Smooth muscle cell (in vitro differentiated cells): Measurements from ENCODE around the gene PLCL1. TPM values are rescaled to one million over a fixed set of nuclear protein-coding genes. Genes with fewer than 3 reads are reported as not detected.

Experiments
- DNase-seq: peaks from one replicate; lab custom pipeline; 2025; ENCODE audit not compliant: unreplicated experiment; lab: John Stamatoyannopoulos, UW
- H2AFZ ChIP-seq: fragments of 200-600 bp; sonication (generic); 2 replicates; pipeline ENCODE4 v1.6.0; 2016; ENCODE audit warnings: antibody characterized with exemption, low read depth, mild to moderate bottlenecking
- H3F3A ChIP-seq: fragments of 200-600 bp; sonication (generic); 2 replicates; pipeline ENCODE4 v1.6.0; 2017; ENCODE audit warnings: antibody characterized with exemption, low read depth
- H3K27ac ChIP-seq: fragments of 200-600 bp; sonication (generic); 2 replicates; pipeline ENCODE4 v1.5.1; 2016; ENCODE audit warnings: low read depth, mild to moderate bottlenecking
- H3K27me3 ChIP-seq: fragments of 200-600 bp; sonication (generic); 2 replicates; pipeline ENCODE4 v1.6.1; 2016; ENCODE audit warnings: low read depth, mild to moderate bottlenecking
- H3K36me3 ChIP-seq: fragments of 200-600 bp; sonication (generic); 2 replicates; pipeline ENCODE4 v1.5.1; 2016; ENCODE audit warnings: low read depth
- H3K4me1 ChIP-seq: fragments of 200-600 bp; sonication (generic); 2 replicates; pipeline ENCODE4 v1.5.1; 2016; ENCODE audit warnings: low read depth
- H3K4me2 ChIP-seq: fragments of 200-600 bp; sonication (generic); 2 replicates; pipeline ENCODE4 v1.6.0; 2016; ENCODE audit warnings: mild to moderate bottlenecking
- H3K4me3 ChIP-seq: fragments of 200-600 bp; sonication (generic); 2 replicates; pipeline ENCODE4 v1.5.1; 2016; ENCODE audit warnings: mild to moderate bottlenecking
- H3K79me2 ChIP-seq: fragments of 200-600 bp; sonication (generic); 2 replicates; pipeline ENCODE4 v1.6.0; 2016; ENCODE audit warnings: low read depth, mild to moderate bottlenecking
- H3K9ac ChIP-seq: fragments of 200-600 bp; sonication (generic); 2 replicates; pipeline ENCODE4 v1.6.0; 2016; ENCODE audit warnings: low read depth
- H3K9me3 ChIP-seq: fragments of 200-600 bp; sonication (generic); replicated peaks from 2 replicates; pipeline ENCODE4 v1.5.1; 2016; ENCODE audit warnings: low read depth
- H4K20me1 ChIP-seq: fragments of 200-600 bp; sonication (generic); 2 replicates; pipeline ENCODE4 v1.6.0; 2016; ENCODE audit warnings: low read depth
- CTCF ChIP-seq: fragments of 200-600 bp; sonication (generic); IDR thresholded peaks from 2 replicates; pipeline ENCODE4 v1.5.1; 2017; ENCODE audit warnings: borderline replicate concordance, mild to moderate bottlenecking, antibody characterized with exemption; ENCODE audit not compliant: insufficient read depth, poor library complexity, severe bottlenecking
- WGBS: methylation state at CpG from one replicate; pipeline ENCODE4 v1.1.7; 2016; ENCODE audit warnings: low lambda C conversion rate; 5-methylcytosine and 5-hydroxymethylcytosine counted together
- polyA plus RNA-seq: library from polyadenylated mRNA; unstranded; fragments of >200 nt; fragmentation: Nextera tagmentation; extraction: Ambion mirVana; gene quantifications from 2 replicates; pipeline ENCODE4 v1.2.1, GENCODE V29; 2016
- total RNA-seq: library from RNA; depleted of rRNA; stranded (reverse); fragments of >200 nt; gene quantifications from 2 replicates; pipeline ENCODE4 v1.2.3, GENCODE V29; 2014

The PLCL1 gene
- total and polyA plus RNA-seq, 2 experiments from 2014 or later = 0.87 to 1.3 TPM

GRCh38 chr2:197883354-197884032 lies 79.1 kb downstream of the PLCL1 start:
- H4K20me1 ChIP-seq = no peaks in the 10 kb centered on the region
- no peak overlapping the region for H3K27ac ChIP-seq
- 93% methylated on average over 3 of the region's 3 CpGs for WGBS
- no peaks in the 10 kb centered on the region for H3K36me3 ChIP-seq
- H3K4me1 ChIP-seq = peaks cover under 1% of the 10 kb centered on the region
- no peaks in the 10 kb centered on the region for H3K9me3 ChIP-seq
- no peak overlapping the region for H3K4me2 ChIP-seq
- peaks cover 5% of the 10 kb centered on the region for H3F3A ChIP-seq
- H3K79me2 ChIP-seq = no peaks in the 10 kb centered on the region
- no peak overlapping the region for H3K4me3 ChIP-seq
- DNase-seq = no peak
- H2AFZ ChIP-seq = no peak overlapping the region
- no peak for TF ChIP-seq CTCF
- no peak overlapping the region for H3K9ac ChIP-seq
- no peaks in the 10 kb centered on the region for H3K27me3 ChIP-seq

DNA sequence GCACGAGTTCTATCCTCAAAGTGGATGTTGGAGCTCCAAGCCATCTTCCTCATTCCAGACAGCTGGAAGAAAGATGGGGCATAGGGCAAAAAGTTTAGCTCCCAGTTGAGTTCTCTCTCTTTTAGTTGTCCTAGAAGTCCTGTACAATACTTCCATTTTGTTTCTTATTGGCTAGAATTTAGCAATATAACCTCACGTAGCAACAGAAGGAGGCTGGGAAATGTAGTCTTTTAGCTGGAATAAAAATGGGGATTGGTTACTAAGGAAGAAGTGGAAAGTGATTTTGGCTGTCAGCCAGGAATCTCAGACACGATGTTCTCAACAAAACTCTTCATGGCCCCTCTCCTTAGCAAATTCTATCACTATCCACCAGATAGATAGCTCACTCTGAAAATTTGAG lies 79.9 kb downstream of the PLCL1 start:
- Histone ChIP-seq H3K79me2 (no peaks in the 10 kb centered on the region), H3K4me3 (no peak overlapping the region), H3K9ac (no peak overlapping the region), H2AFZ (no peak overlapping the region), H3K4me2 (no peak overlapping the region), H3K4me1 (peaks cover 8% of the 10 kb centered on the region), H3K9me3 (no peaks in the 10 kb centered on the region), H4K20me1 (no peaks in the 10 kb centered on the region), H3K27me3 (no peaks in the 10 kb centered on the region), H3F3A (no peaks in the 10 kb centered on the region), H3K36me3 (no peaks in the 10 kb centered on the region), H3K27ac (no peak overlapping the region)
- no peak for DNase-seq
- WGBS = 90% methylated on average over 3 of the region's 3 CpGs
- TF ChIP-seq CTCF = no peak

DNA sequence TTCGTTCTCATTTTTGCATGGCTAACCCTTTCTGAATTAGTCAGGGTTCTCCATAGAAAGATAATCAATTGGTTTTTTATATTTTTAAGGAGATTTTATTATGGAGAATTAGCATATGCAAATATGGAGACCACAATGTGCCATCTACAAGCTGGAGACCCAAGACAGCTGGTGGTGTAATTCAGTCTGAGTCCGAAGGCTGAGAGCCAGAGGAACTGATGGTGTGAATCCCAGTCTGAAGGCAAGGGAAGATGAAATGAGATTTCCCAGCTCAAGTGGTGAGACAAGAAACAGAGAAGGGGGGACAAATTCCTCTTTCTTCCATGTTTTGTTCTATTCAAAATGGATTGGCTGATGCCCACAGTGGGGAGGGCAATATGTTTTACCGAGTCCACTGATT lies 80.7 kb downstream of the PLCL1 start:
- H2AFZ ChIP-seq = no peak overlapping the region
- TF ChIP-seq CTCF = no peak
- H3K9ac ChIP-seq = no peak overlapping the region
- H4K20me1 ChIP-seq = no peaks in the 10 kb centered on the region
- H3K79me2 ChIP-seq = no peaks in the 10 kb centered on the region
- no peaks in the 10 kb centered on the region for H3K9me3 ChIP-seq
- no peaks in the 10 kb centered on the region for H3F3A ChIP-seq
- H3K4me1 ChIP-seq = peaks cover 11% of the 10 kb centered on the region
- H3K27me3 ChIP-seq = no peaks in the 10 kb centered on the region
- DNase-seq = no peak
- H3K27ac ChIP-seq = no peak overlapping the region
- WGBS = 92% methylated on average over 3 of the region's 3 CpGs
- H3K4me2 ChIP-seq = no peak overlapping the region
- no peak overlapping the region for H3K4me3 ChIP-seq
- no peaks in the 10 kb centered on the region for H3K36me3 ChIP-seq

DNA sequence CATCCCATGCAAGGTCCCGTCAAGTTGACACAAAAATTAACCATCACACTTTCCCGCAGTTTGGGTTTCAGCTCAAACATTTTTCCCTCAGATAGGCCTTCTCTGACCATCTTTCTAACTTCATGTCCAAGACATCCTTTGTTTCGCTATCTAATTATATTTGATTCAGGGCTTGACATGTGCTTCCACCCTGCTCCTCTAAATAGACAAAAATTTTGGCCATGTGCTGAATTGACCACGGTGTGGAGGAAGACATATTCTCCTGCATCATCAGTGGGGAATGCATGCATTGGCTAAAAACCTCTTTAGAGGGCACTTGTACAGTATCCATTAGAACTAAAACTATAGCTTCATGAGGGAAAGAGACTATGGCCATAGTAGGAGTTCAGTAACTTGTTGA lies 81.2 kb downstream of the PLCL1 start:
- Histone ChIP-seq H3K4me3 (no peak overlapping the region), H3K4me2 (no peak overlapping the region), H3K27ac (no peak overlapping the region), H3K9me3 (no peaks in the 10 kb centered on the region), H3F3A (no peaks in the 10 kb centered on the region), H3K36me3 (no peaks in the 10 kb centered on the region), H3K4me1 (peaks cover 11% of the 10 kb centered on the region), H3K27me3 (no peaks in the 10 kb centered on the region), H3K79me2 (no peaks in the 10 kb centered on the region), H3K9ac (no peak overlapping the region), H2AFZ (no peak overlapping the region), H4K20me1 (no peaks in the 10 kb centered on the region)
- WGBS = 90% methylated on average over 4 of the region's 4 CpGs
- DNase-seq = no peak
- TF ChIP-seq CTCF = no peak
